Liver (tissue), 3 donors: ENCODE data around the gene PPP1R13B.

Experiments
- GABPA ChIP-seq, 2 donors: IDR thresholded peaks in 1 of 2; conservative IDR thresholded peaks in 1 of 2; 2 replicates each; pipeline ENCODE4 v1.6.1; 2016; ENCODE audit warnings: antibody characterized with exemption in 2 of 2, mild to moderate bottlenecking in 1 of 2, moderate library complexity in 1 of 2
- JUND ChIP-seq, 2 donors: IDR thresholded peaks; 2 replicates each; pipeline ENCODE4 v1.6.1; 2016; ENCODE audit warnings: antibody characterized with exemption in 2 of 2
- RAD21 ChIP-seq, 2 donors: IDR thresholded peaks; 2 replicates each; pipeline ENCODE4 v1.6.1; 2016; ENCODE audit warnings: antibody characterized with exemption in 2 of 2, mild to moderate bottlenecking in 2 of 2
- TAF1 ChIP-seq: conservative IDR thresholded peaks from 2 replicates; pipeline ENCODE4 v1.6.1; 2016; ENCODE audit warnings: antibody characterized with exemption, mild to moderate bottlenecking
- YY1 ChIP-seq: IDR thresholded peaks from 2 replicates; pipeline ENCODE4 v1.6.1; 2016; ENCODE audit warnings: antibody characterized with exemption, mild to moderate bottlenecking
- TF ChIP-seq, protein P1 (sequence below): fragments of 150-350 bp; IDR thresholded peaks from 2 replicates; pipeline ENCODE4 v1.5.1; 2017; ENCODE audit warnings: improper control_type of control experiment, low read depth, low read length; ENCODE audit not compliant: missing input control
- TF ChIP-seq, protein P2 (sequence below): IDR thresholded peaks from 2 replicates; pipeline ENCODE4 v1.6.1; 2016; ENCODE audit warnings: antibody characterized with exemption, mild to moderate bottlenecking
- TF ChIP-seq, protein P3 (sequence below): IDR thresholded peaks from 2 replicates; pipeline ENCODE4 v1.6.1; 2016; ENCODE audit warnings: antibody characterized with exemption
- TF ChIP-seq, protein P4 (sequence below): IDR thresholded peaks from 2 replicates; pipeline ENCODE4 v1.6.1; 2016; ENCODE audit warnings: antibody characterized with exemption
- donor health status: healthy.
- donor health status: healthy.

GRCh38 chr14:103765526-103765925, 81.8 kb downstream of the PPP1R13B start:
- TF ChIP-seq JUND (IDR thresholded peaks at IDR 0.05) (no peak), GABPA (IDR thresholded peaks at IDR 0.05 in 1 of 2, conservative IDR thresholded peaks at IDR 0.05 in 1 of 2) (no peak), YY1 (no peak), RAD21 (IDR thresholded peaks at IDR 0.05) (no peak), TAF1 (no peak)
- TF ChIP-seq, protein P1, sequence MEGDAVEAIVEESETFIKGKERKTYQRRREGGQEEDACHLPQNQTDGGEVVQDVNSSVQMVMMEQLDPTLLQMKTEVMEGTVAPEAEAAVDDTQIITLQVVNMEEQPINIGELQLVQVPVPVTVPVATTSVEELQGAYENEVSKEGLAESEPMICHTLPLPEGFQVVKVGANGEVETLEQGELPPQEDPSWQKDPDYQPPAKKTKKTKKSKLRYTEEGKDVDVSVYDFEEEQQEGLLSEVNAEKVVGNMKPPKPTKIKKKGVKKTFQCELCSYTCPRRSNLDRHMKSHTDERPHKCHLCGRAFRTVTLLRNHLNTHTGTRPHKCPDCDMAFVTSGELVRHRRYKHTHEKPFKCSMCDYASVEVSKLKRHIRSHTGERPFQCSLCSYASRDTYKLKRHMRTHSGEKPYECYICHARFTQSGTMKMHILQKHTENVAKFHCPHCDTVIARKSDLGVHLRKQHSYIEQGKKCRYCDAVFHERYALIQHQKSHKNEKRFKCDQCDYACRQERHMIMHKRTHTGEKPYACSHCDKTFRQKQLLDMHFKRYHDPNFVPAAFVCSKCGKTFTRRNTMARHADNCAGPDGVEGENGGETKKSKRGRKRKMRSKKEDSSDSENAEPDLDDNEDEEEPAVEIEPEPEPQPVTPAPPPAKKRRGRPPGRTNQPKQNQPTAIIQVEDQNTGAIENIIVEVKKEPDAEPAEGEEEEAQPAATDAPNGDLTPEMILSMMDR: no peak
- TF ChIP-seq, protein P2, sequence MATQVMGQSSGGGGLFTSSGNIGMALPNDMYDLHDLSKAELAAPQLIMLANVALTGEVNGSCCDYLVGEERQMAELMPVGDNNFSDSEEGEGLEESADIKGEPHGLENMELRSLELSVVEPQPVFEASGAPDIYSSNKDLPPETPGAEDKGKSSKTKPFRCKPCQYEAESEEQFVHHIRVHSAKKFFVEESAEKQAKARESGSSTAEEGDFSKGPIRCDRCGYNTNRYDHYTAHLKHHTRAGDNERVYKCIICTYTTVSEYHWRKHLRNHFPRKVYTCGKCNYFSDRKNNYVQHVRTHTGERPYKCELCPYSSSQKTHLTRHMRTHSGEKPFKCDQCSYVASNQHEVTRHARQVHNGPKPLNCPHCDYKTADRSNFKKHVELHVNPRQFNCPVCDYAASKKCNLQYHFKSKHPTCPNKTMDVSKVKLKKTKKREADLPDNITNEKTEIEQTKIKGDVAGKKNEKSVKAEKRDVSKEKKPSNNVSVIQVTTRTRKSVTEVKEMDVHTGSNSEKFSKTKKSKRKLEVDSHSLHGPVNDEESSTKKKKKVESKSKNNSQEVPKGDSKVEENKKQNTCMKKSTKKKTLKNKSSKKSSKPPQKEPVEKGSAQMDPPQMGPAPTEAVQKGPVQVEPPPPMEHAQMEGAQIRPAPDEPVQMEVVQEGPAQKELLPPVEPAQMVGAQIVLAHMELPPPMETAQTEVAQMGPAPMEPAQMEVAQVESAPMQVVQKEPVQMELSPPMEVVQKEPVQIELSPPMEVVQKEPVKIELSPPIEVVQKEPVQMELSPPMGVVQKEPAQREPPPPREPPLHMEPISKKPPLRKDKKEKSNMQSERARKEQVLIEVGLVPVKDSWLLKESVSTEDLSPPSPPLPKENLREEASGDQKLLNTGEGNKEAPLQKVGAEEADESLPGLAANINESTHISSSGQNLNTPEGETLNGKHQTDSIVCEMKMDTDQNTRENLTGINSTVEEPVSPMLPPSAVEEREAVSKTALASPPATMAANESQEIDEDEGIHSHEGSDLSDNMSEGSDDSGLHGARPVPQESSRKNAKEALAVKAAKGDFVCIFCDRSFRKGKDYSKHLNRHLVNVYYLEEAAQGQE: no peak
- TF ChIP-seq, protein P3, sequence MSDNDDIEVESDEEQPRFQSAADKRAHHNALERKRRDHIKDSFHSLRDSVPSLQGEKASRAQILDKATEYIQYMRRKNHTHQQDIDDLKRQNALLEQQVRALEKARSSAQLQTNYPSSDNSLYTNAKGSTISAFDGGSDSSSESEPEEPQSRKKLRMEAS: no peak
- TF ChIP-seq, protein P4, sequence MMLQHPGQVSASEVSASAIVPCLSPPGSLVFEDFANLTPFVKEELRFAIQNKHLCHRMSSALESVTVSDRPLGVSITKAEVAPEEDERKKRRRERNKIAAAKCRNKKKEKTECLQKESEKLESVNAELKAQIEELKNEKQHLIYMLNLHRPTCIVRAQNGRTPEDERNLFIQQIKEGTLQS: no peak
